ENCODE measurements around the gene NME3. TPM values are rescaled to one million over a fixed set of nuclear protein-coding genes. Genes with fewer than 3 reads are reported as not detected.

NME3 gene
- total RNA-seq, 1 donor from 2014 or later: 79.1 TPM

GRCh38 chr16:1721372-1721771 lies 50.0 kb downstream of the NME3 start:
- no peak for DNase-seq
- no peak for TF ChIP-seq CTCF (IDR thresholded peaks at IDR 0.05; ENCODE audit: partially characterized antibody, unreplicated experiment)
- Mint-ChIP-seq H3K4me3 (ENCODE audit: unreplicated experiment) (no peak overlapping the region), H3K27ac (ENCODE audit: unreplicated experiment) (no peak overlapping the region), H3K4me1 (ENCODE audit: low read depth, unreplicated experiment) (peaks cover 7% of the 10 kb centered on the region), H3K9me3 (ENCODE audit: unreplicated experiment) (peaks cover 1% of the 10 kb centered on the region), H3K36me3 (ENCODE audit: unreplicated experiment) (no peaks in the 10 kb centered on the region), H3K27me3 (ENCODE audit: unreplicated experiment) (peaks cover 5% of the 10 kb centered on the region)

Small RNAs within 50 kb of the gene (microRNA-seq; reads per million reads assigned to microRNA genes)
- 192 reads per million, percentile 80 among the genes with 10 or more reads in this experiment for gene MIR3177 (ENCODE audit: unreplicated experiment)

Other genes starting within 250 kb of the NME3 start
- gene TMEM204, start 237.9 kb downstream of the NME3 start, total RNA-seq (ENCODE audit: unreplicated experiment): 0.22 TPM
- 33.4 TPM for gene IFT140, start 159.5 kb downstream of the NME3 start, total RNA-seq (ENCODE audit: unreplicated experiment)
- 52.4 TPM for gene CRAMP1, start 159.2 kb downstream of the NME3 start, total RNA-seq (ENCODE audit: unreplicated experiment)
- 72.9 TPM for gene JPT2, start 93.3 kb downstream of the NME3 start, total RNA-seq (ENCODE audit: unreplicated experiment)
- 281 TPM for gene MAPK8IP3, start 65.3 kb downstream of the NME3 start, total RNA-seq (ENCODE audit: unreplicated experiment)
- gene EME2, start 1.3 kb upstream of the NME3 start, total RNA-seq (ENCODE audit: unreplicated experiment): 68.7 TPM
- gene MRPS34, start 1.6 kb upstream of the NME3 start, total RNA-seq (ENCODE audit: unreplicated experiment): 75.1 TPM
- gene SPSB3, start 11.0 kb upstream of the NME3 start, total RNA-seq (ENCODE audit: unreplicated experiment): 80.4 TPM
- gene NUBP2, start 11.4 kb upstream of the NME3 start, total RNA-seq (ENCODE audit: unreplicated experiment): 66.1 TPM
- 0.39 TPM for gene IGFALS, start 22.2 kb upstream of the NME3 start, total RNA-seq (ENCODE audit: unreplicated experiment)
- 99.6 TPM for gene HAGH, start 55.3 kb upstream of the NME3 start, total RNA-seq (ENCODE audit: unreplicated experiment)
- gene FAHD1, start 55.7 kb upstream of the NME3 start, total RNA-seq (ENCODE audit: unreplicated experiment): 26.5 TPM
- gene MEIOB, start 100.6 kb upstream of the NME3 start, total RNA-seq (ENCODE audit: unreplicated experiment): 2.4 TPM
- gene HS3ST6, start 146.9 kb upstream of the NME3 start, total RNA-seq (ENCODE audit: unreplicated experiment): 7.8 TPM
- 50.9 TPM for gene MSRB1, start 171.7 kb upstream of the NME3 start, total RNA-seq (ENCODE audit: unreplicated experiment)
- not detected for gene RPL3L, start 183.1 kb upstream of the NME3 start, total RNA-seq (ENCODE audit: unreplicated experiment)
- gene NDUFB10, start 188.0 kb upstream of the NME3 start, total RNA-seq (ENCODE audit: unreplicated experiment): 302 TPM
- 1,772 TPM for gene RPS2, start 193.3 kb upstream of the NME3 start, total RNA-seq (ENCODE audit: unreplicated experiment)
- not detected for gene RNF151, start 195.3 kb upstream of the NME3 start, total RNA-seq (ENCODE audit: unreplicated experiment)
- gene TBL3, start 200.5 kb upstream of the NME3 start, total RNA-seq (ENCODE audit: unreplicated experiment): 26.8 TPM
- 1.3 TPM for gene NOXO1, start 209.9 kb upstream of the NME3 start, total RNA-seq (ENCODE audit: unreplicated experiment)
- gene GFER, start 212.7 kb upstream of the NME3 start, total RNA-seq (ENCODE audit: unreplicated experiment): 26.0 TPM
- 45.7 TPM for gene SYNGR3, start 218.4 kb upstream of the NME3 start, total RNA-seq (ENCODE audit: unreplicated experiment)
- gene ZNF598, start 238.3 kb upstream of the NME3 start, total RNA-seq (ENCODE audit: unreplicated experiment): 90.4 TPM
- gene NPW, start 248.2 kb upstream of the NME3 start, total RNA-seq (ENCODE audit: unreplicated experiment): 0.91 TPM